HepG2 (cell line): Measurements from ENCODE around the gene SLC25A11. TPM values are rescaled to one million over a fixed set of nuclear protein-coding genes. Genes with fewer than 3 reads are reported as not detected.

Experiments used
- CCAR2 ChIP-seq: fragments of 200-400 bp; formaldehyde crosslinking; optimal IDR thresholded peaks from 2 replicates; pipeline ENCODE3; 2018; ENCODE audit warnings: low read depth, mild to moderate bottlenecking, low read length, moderate library complexity
- FOSL1 ChIP-seq: sonication (generic); formaldehyde crosslinking; IDR thresholded peaks from 2 replicates; pipeline ENCODE4 v1.9.0; 2021; ENCODE audit warnings: missing genetic modification reagents, borderline replicate concordance
- GLI4 ChIP-seq: sonication (generic); formaldehyde crosslinking; IDR thresholded peaks from 2 replicates; pipeline ENCODE4 v1.5.1; 2020; ENCODE audit warnings: missing genetic modification reagents, mild to moderate bottlenecking, moderate library complexity, borderline replicate concordance
- IRF2 ChIP-seq: IDR thresholded peaks from 2 replicates; pipeline ENCODE4 v1.6.1; 2018; ENCODE audit warnings: missing genetic modification reagents, missing compliant biosample characterization
- MAFG ChIP-seq: sonication (generic); formaldehyde crosslinking; IDR thresholded peaks from 2 replicates; pipeline ENCODE4 v1.5.1; 2020; ENCODE audit warnings: mild to moderate bottlenecking, missing genetic modification reagents
- SMC3 ChIP-seq: IDR thresholded peaks from 2 replicates; pipeline ENCODE4 v1.6.1; 2011; ENCODE audit warnings: low read length, improper control_type of control experiment
- SPEN ChIP-seq: sonication (generic); formaldehyde crosslinking; IDR thresholded peaks from 2 replicates; pipeline ENCODE4 v1.5.1; 2020; ENCODE audit warnings: low read depth, mild to moderate bottlenecking, missing genetic modification reagents
- YY1 ChIP-seq: IDR thresholded peaks from 2 replicates; pipeline ENCODE4 v1.6.1; 2011; ENCODE audit warnings: low read length, low read depth, moderate library complexity, mild to moderate bottlenecking; ENCODE audit not compliant: insufficient read depth, insufficient replicate concordance
- ZFAT ChIP-seq: sonication (generic); formaldehyde crosslinking; conservative IDR thresholded peaks from 2 replicates; pipeline ENCODE4 v1.8.1; 2023; ENCODE audit warnings: missing genetic modification reagents, inconsistent platforms
- ZFP36L1 ChIP-seq: sonication (generic); formaldehyde crosslinking; IDR thresholded peaks from 2 replicates; pipeline ENCODE4 v1.8.0; 2022; ENCODE audit warnings: mild to moderate bottlenecking, missing genetic modification reagents, moderate library complexity
- ZFP41 ChIP-seq: sonication (generic); formaldehyde crosslinking; IDR thresholded peaks from 2 replicates; pipeline ENCODE4 v1.4.0; 2020; ENCODE audit warnings: mild to moderate bottlenecking, missing genetic modification reagents, borderline replicate concordance
- ZMYM3 ChIP-seq: sonication (generic); formaldehyde crosslinking; IDR thresholded peaks from 2 replicates; pipeline ENCODE4 v1.5.1; 2020; ENCODE audit warnings: mild to moderate bottlenecking, missing genetic modification reagents
- ZNF296 ChIP-seq: sonication (generic); formaldehyde crosslinking; conservative IDR thresholded peaks from 2 replicates; pipeline ENCODE4 v1.5.0; 2020; ENCODE audit warnings: mild to moderate bottlenecking, missing genetic modification reagents
- ZNF501 ChIP-seq: sonication (generic); formaldehyde crosslinking; IDR thresholded peaks from 2 replicates; pipeline ENCODE4 v1.5.1; 2020; ENCODE audit warnings: mild to moderate bottlenecking, moderate library complexity, missing genetic modification reagents
- ZNF766 ChIP-seq: sonication (generic); formaldehyde crosslinking; IDR thresholded peaks from 2 replicates; pipeline ENCODE4 v1.5.0; 2020; ENCODE audit warnings: missing genetic modification reagents, borderline replicate concordance
- ZNF773 ChIP-seq: sonication (generic); formaldehyde crosslinking; IDR thresholded peaks from 2 replicates; pipeline ENCODE4 v1.4.0; 2020; ENCODE audit warnings: missing genetic modification reagents, borderline replicate concordance
- polyA plus RNA-seq, 8 experiments: library from polyadenylated mRNA; depleted of rRNA in 3 of 8; stranded (reverse) in 7 of 8; unstranded in 1 of 8; fragments of >200 nt; fragmentation: Illumina TruSeq in 4 of 8; extraction: Trizol in 4 of 8; gene quantifications; 2 replicates each; pipeline versions ENCODE4 v1.2.1 to v1.2.3, GENCODE V29; 2011 to 2016; ENCODE audit warnings: low read depth in 4 of 8, missing spikeins in 1 of 8, mixed read lengths in 1 of 8; ENCODE audit not compliant: insufficient read depth in 1 of 8
- total RNA-seq, 5 experiments: library from RNA; depleted of rRNA; stranded (reverse); fragments of >200 nt; fragmentation: Illumina TruSeq; extraction: Trizol; gene quantifications; 2 replicates each; pipeline ENCODE4 v1.2.3, GENCODE V29; 2016; ENCODE audit warnings: low read depth in 1 of 5
- TF ChIP-seq, protein P1 (sequence below): sonication (generic); formaldehyde crosslinking; IDR thresholded peaks from 2 replicates; pipeline ENCODE4 v1.4.0; 2020; ENCODE audit warnings: missing genetic modification reagents

Gene SLC25A11
- total and polyA plus RNA-seq, 2 of the 13 experiments (the other 11 are each of a cell fraction or from before 2014, with no cell fraction given), result 35.4 to 47.2 TPM

DNA sequence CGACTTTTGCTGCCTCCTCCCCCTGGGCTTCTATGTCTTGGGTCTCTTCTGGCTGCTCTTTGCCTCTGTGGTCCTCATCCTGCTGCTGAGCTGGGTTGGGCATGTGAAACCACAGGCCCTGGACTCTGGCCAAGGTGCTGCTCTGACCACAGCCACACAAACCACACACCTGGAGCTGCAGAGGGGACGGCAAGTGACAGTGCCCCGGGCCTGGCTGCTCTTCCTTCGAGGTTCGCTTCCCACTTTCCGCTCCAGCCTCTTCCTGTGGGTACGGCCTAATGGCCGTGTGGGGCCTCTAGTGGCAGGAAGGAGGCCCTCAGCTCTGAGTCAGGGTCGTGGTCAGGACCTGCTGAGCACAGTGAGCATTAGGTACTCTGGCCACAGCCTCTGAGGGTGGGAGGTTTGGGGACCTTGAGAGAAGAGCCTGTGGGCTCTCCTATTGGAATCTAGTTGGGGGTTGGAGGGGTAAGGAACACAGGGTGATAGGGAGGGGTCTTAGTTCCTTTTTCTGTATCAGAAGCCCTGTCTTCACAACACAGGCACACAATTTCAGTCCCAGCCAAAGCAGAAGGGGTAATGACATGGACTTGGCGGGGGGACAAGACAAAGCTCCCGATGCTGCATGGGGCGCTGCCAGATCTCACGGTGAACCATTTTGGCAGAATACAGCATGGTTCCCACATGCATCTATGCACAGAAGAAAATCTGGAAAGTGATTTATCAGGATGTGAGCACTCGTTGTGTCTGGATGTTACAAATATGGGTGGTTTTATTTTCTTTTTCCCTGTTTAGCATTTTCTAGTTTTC is 5.5 kb downstream of the SLC25A11 start (continued):
- TF ChIP-seq, protein P1, sequence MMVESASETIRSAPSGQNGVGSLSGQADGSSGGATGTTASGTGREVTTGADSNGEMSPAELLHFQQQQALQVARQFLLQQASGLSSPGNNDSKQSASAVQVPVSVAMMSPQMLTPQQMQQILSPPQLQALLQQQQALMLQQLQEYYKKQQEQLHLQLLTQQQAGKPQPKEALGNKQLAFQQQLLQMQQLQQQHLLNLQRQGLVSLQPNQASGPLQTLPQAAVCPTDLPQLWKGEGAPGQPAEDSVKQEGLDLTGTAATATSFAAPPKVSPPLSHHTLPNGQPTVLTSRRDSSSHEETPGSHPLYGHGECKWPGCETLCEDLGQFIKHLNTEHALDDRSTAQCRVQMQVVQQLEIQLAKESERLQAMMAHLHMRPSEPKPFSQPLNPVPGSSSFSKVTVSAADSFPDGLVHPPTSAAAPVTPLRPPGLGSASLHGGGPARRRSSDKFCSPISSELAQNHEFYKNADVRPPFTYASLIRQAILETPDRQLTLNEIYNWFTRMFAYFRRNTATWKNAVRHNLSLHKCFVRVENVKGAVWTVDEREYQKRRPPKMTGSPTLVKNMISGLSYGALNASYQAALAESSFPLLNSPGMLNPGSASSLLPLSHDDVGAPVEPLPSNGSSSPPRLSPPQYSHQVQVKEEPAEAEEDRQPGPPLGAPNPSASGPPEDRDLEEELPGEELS, result 0 out of 2 replicates have a peak, but pooled peaks have one; percentile 15
- TF ChIP-seq SPEN (CRISPR knock-in tag) (no peak), GLI4 (CRISPR knock-in tag) (no peak), YY1 (peak; percentile 54), ZNF766 (CRISPR knock-in tag) (no peak), ZFP41 (CRISPR knock-in tag) (no peak), ZNF501 (CRISPR knock-in tag) (peak; percentile 70; the same call in 1 of the 2 replicates), SMC3 (peak; percentile 32), ZFP36L1 (CRISPR knock-in tag) (no peak), ZMYM3 (CRISPR knock-in tag) (no peak), IRF2 (CRISPR knock-in tag) (peak; percentile 51; the same call in 1 of the 2 replicates), ZNF296 (CRISPR knock-in tag) (no peak), CCAR2 (no peak), FOSL1 (CRISPR knock-in tag) (no peak), ZNF773 (CRISPR knock-in tag) (no peak), MAFG (CRISPR knock-in tag) (no peak), ZFAT (CRISPR knock-in tag) (no peak)
- TF ChIP-seq, all 625 proteins: peak for 81
